ENCODE results near the gene UPP1.
"Not testable (repeated sequence)": the region's sequence is repeated elsewhere in the genome, so short reads cannot be mapped to it uniquely, and the experiment has no call there.

Gene UPP1

DNA sequence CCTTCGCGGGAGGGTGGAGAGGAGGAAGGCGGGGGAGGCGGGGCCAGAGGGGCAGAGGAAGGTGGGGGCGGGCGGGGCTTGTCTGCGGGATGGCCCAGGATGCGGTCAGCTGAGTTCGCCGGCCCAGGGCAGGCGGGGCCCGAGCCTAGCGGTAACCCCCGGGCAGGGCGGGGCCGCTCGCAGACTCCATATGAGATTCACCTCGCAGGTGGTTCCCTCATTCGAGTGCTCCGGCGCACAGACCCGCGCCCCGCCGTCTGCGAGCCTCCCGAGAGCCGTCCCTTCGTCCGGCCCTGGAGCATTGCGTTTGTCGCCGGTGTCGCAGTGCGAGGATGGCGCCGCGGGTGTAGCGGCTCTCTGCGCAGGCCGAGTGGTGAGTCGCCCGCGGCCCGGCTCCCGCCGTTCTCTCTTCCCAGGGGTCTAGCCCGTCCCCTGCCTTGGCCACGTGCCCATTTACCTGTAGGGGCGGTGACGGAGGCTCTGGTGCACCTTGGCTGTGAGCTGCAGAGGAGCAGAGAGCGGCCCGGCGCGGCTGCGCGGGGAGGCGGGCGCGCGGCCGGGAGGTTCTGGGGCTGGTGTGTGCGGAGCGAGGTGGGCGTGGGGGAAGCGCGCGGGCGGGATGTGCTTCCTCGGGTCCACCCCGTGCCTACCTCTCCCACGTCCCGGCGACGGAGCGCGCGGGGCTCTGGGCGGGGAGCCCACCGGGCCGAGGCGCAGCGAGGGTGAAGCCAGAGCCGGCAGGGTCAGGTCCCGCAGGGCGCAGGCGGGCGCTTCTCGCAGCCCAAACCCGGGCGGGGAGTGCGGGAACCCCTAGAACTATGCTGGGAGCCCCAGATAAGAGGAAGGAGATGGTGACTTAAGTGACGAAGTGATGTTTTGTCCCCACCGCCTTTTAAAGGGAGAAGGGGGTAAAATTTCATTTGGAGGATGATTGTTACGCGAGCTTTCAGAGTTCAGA, at the start of gene UPP1:
Gene UPP1, plus strand, starts transcription at position 220 of the 958 bp plus-strand sequence. CDS start 5,519 bp downstream, outside the sequence.
- no peak for FAIRE-seq
- DNase-seq (ENCODE audit: extremely low spot score, insufficient read length, low read depth) = no peak

DNA sequence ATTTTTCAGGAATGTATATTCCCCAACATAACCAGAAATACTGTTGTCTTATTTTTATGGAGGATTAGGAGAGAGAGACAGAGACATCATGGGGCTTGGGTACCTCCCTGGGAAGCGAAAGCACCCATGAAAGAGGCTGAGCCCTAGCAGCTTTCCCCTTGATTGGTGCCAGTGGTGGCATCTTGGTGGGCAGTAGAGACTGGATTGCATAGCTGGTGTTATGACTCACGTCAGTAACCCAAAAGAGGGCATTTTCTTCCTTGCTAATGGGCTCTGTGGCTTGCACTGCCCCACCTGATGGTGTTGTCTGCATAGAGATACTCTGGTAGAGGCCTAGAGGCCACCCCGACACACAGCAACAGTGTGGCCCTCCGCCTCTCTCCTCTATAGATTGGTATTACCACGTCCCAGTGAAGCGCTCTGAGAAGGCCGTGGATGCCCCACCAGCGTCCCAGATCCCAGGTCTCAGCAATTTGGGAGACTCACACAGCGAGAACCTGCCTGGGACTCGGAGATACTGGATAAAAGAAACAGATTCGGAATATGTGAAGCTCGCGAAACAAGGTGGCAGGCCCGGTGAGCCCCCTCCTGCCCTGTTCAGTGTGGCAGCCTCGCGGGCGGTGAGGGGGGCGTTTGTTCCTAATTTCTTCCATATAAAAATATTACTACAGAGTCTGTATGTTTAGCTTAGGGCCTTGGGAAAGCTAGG, 48.0 kb upstream of the UPP1 start:
- DNase-seq (ENCODE audit: extremely low spot score, insufficient read length, low read depth) = no peak
- FAIRE-seq = no peak

DNA sequence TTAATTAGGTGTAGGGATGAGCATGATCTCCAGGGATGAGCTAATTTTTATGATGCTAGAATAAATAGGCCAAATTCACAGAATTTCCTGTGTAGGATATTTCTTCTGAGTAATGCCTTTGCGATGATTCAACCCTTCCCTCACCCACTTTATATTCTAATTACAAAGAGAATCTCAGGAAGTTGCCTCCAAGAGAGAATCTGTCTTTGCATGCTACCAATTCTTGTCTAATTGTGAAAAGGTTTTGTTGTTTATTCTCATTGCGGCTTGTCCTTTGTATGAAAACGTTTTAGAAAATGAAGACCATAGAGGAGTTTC, 47.5 kb upstream of the UPP1 start:
- DNase-seq (ENCODE audit: extremely low spot score, insufficient read length, low read depth) (no peak), FAIRE-seq (no peak)

DNA sequence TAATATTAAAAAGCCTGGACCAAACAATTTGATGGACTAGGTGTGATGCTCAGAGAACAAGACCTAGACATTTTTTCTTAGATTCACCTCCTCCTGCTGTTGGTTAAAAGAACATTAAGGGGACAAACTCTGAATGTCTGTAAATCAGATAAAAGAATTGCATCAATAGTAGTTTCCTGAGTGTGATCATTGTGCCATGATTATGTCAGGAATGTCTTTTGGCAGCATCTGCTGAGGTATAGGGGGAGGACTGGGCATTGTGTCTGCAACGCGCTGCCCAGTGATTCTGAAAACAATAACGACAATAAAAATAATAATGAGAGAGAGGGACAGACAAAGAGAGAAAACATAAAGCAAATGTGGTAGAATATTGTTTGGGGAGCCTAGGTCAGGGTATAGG, 46.8 kb upstream of the UPP1 start:
- FAIRE-seq (no peak), DNase-seq (ENCODE audit: extremely low spot score, insufficient read length, low read depth) (no peak)

DNA sequence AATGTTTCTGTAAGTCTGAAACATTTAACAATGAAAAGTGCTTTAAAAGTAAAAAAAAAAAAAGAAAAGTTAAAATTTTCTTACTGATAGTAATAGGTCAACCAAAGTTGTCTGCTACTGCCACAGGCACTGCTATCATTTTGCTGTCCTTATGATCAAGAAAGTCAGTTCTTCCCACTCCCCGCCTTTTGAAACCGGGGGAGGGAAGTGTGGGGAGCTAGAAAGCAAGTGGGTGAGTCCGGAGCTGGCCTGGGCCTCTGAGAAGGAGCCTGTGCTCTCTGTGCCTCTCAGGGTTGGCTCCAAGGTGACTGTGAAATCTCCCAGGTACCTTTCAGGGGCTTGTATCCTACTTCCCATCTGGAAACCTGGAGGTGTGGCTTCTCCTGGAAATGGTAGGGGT, 46.4 kb upstream of the UPP1 start:
- DNase-seq (ENCODE audit: extremely low spot score, insufficient read length, low read depth) (no peak), FAIRE-seq (no peak)

DNA sequence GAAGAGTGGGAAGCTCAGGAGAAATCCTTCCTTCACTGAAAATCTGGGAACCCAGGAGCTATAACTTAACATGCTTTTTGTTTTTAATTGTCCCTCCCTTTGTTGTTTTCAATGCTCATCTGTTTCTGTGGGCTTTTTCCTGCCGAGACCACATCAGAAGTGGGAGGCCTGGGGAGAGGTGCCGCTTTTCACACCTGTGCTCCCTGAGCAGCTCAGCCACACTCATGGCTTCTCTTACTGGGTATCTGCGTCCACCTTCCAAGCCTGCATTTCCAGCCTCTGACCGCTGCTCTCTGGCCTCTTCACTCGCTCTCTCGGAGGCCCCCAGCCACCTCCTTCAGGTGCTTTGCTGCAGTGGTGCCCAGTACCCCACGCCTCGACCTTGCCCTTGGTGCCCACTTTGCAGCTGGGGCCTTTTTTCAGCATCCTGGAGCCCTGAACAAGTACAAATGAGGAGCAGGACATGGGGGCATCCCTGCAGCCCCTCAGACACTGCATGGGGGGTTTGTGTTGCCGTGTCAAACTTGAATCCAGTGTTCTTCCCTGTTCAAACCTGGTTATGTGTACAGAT, 43.8 kb upstream of the UPP1 start:
- DNase-seq (ENCODE audit: extremely low spot score, insufficient read length, low read depth) (no peak), FAIRE-seq (no peak)

DNA sequence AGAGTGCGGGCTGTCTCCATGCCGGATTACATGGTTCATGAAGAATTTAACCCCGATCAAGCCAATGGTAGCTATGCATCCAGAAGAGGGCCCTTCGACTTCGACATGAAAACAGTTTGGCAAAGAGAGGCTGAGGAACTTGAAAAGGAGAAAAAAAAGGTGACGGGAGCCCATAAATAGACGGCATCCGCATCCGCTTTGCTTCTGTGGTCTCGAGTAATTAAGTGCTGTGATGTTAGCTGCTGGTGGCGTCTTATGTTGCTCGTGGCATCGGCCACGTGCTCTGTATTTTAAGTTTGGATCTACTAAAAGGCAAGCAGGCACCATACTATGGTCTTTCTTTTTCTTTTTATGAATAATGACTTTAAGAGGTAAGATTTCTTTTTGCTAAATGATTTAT, 42.6 kb upstream of the UPP1 start:
- FAIRE-seq = no peak

DNA sequence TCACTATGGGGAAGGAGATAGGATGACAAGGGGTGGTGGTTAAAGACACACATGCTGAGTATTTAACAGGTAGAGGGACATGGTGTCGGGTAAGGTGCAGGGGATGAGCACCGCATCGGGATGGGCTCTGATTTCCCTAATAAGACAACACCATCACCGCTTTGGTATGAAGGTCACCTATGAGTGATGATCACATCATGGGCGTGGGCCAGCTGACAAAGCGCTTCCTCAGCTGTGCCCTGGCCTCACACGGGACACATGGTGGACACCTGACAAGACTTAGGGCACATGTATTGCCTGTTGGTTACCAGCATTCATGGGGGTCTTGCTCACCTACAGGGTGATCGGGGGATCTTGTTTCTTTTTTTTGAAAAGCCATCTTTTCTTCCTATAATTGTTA, 41.0 kb upstream of the UPP1 start:
- DNase-seq (ENCODE audit: extremely low spot score, insufficient read length, low read depth) (no peak), FAIRE-seq (no peak)

More for the DNA sequence above, 42.6 kb upstream of the UPP1 start:
- no peak for DNase-seq (ENCODE audit: extremely low spot score, insufficient read length, low read depth)

DNA sequence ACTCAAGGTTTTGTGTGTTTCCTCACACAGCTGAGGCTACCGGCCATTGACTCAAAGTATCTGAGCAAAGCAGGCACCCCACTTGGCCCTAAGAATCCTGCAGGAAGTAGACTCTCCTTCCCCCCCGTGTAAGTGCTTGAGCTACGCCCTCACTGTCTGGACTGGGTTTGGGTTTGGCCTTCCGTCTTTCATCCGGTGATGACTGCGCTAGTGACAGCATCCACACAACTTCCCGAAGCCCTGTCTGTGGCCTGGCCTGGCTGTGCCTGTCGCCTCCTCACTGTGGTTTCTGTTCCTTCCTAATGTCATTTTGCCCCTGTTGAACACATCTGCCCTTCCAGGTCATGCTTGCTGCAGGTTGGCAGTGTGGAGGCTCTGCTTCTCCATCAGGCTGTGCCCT, 39.2 kb upstream of the UPP1 start:
- FAIRE-seq (no peak), DNase-seq (ENCODE audit: extremely low spot score, insufficient read length, low read depth) (no peak)

DNA sequence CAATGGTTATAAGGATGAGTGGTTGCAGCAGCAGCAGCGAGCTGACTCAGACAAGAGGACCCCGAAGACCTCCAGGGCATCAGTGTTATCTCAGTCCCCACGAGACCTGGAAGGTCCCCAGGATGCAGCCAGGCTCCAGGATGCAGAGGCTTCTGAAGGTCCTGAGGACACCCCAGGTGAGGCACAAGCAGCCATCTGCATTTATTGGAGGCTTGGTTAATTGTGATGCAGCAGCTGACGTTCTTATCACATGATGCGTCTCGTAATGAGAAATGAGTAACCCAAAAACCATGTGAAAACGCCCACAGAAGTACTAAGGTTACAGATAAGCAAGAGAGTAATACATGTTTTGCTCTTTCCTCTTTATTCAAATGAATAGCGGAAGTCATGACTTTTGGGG, 36.3 kb upstream of the UPP1 start:
- DNase-seq (ENCODE audit: extremely low spot score, insufficient read length, low read depth) = peak; percentile 17

DNA sequence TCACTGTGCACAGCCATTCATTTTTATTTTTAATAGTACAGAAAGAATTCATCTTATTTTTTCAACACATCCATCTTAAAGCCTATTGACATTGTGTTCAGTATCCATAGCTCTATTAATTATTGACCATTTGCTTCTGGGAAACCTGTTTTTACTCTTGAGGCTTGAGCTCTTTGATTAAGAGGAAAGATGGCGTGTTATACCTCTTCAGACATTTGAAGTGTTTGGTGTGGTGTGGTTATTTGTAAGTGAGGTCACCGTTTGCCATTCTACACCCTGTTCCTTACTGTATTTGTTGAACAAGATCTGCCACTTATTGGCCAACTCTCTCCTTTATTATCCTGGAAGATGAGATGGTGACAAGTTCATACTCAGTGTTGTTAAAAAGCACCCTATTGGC, 35.3 kb upstream of the UPP1 start:
- no peak for DNase-seq (ENCODE audit: extremely low spot score, insufficient read length, low read depth)
- no peak for FAIRE-seq

More for the DNA sequence above, 36.3 kb upstream of the UPP1 start:
- FAIRE-seq = peak; percentile 53

DNA sequence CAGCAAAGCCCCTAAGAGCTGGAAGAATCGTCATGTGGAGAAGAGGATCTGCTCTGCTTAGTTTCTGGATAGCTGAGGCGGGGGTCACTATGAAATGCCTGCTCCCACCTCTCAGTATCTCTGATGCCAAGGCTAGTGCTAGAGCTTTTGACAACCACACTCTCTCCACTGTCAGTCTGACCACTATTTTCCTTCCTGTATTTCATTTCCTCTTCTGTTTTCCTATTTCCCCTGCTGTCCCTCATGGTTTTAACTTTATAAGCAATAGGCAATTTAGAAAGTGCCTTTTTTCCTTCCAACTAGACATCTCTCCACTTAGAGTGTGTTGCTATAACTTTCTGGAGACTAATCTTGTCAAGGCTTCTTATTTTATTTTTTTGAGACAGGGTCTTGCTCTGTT, 30.1 kb upstream of the UPP1 start:
- DNase-seq (ENCODE audit: extremely low spot score, insufficient read length, low read depth) (no peak), FAIRE-seq (no peak)

DNA sequence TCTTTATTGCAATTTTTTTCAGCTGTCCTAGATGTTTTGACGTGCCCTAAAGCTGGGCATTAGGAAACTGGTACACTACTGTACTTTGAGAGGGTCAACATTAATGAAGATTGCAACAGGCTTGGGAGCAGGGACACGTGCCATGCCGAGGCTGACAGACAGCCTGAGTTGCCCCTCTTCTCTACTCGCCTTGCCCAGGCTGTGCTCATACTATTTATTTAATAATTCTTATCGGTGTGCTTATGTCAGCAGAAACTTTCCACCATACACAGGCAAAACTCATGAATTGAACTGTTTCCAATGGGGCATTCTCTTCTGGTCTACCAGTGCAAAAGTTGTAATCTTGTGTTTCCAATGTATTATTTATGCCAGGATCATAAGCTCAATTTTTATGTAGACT, 29.4 kb upstream of the UPP1 start:
- FAIRE-seq (no peak), DNase-seq (ENCODE audit: extremely low spot score, insufficient read length, low read depth) (no peak)

DNA sequence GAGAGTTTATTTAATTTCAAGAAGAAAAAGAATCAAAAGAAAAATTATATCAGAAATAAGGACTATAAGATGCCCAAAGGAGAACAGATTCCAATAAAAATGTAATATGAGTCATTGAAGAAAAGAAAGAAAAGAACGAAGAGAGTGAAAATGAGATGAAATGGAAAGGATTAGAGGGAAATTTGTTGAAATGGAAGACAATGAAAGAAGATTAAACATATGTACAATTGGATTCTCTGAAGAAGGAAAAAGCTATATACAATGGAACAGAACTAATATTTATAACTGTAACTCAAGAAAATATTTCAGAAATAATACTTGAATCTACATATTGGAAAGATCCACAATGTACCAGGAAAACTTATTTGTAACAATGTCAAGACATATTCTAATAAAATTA, 25.1 kb upstream of the UPP1 start:
- FAIRE-seq = no peak
- DNase-seq (ENCODE audit: extremely low spot score, insufficient read length, low read depth) = no peak

DNA sequence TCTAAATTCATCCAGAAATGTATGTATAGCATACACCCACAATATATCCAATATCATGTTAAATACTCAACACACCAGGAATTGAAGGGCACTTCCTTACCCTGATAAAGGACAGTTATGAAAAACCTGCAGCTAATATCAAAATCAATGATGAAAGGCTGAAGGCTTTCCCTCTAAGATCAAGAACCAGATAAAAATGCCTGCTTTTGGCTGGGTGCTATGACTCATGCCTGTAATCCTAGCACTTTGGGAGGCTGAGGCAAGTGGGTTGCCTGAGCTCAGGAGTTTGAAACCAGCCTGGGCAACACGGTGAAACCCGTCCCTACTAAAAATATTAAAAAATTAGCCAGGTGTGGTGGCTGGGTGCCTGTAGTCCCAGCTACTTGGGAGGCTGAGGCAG, 21.6 kb upstream of the UPP1 start:
- DNase-seq (ENCODE audit: extremely low spot score, insufficient read length, low read depth) = no peak
- FAIRE-seq = no peak

DNA sequence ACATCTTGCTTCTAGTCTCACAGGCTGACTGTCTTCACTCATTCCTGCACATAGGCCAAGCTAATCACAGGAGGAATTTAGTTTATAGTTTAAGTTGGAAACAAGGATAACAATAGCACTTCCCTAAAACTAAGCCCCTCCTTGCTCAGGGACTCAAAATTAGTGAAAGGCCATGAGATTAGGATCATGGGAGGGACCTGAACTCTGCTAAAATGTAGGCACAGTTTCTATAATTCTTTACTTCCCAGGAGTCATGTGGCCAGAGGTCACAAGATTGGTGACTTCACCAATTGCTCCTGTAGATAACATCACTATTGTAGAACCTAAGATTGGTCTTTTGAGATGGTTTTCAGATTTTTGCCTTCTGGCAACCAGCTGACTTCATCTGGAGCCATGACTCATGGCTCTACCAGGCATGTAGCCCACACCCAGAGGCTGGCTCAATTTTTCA, 14.8 kb upstream of the UPP1 start:
- DNase-seq (ENCODE audit: extremely low spot score, insufficient read length, low read depth) = no peak
- FAIRE-seq = no peak

DNA sequence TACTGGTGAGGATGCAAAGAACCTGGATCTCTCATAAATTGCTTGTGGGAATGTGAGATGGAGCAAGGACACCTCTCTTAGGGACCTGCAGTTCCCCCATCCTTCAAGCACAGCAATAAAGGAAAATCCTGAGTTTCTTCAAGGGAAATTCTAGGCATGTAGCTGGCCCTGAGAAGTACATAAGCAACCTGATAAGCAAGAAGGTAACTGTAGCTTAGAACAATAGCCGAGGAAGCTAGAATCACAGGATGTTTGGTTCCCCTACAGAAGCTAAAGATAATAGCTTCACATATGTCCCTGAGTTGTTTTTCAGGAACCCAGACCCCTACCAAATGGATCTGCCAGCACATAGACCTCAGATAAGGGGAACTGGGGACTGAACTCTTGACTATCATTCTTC, 11.6 kb upstream of the UPP1 start:
- DNase-seq (ENCODE audit: extremely low spot score, insufficient read length, low read depth) (no peak), FAIRE-seq (no peak)

DNA sequence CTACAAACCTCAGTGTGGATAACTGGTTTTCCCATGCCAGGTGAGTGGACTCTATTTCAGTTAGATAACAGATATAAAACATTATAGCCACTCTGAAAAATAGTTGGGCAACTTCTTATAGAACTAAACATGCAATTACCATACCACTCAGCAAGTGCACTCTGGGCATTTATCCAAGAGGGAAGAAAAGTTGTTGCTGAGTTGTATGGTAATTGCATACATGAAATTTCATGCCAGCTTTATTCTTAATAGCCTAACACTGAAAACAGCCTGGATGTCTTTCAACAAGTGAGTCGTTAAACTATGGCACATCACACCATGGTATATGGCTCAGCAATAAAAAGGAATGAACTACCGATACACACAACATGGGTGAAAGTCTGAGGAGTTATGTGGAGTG, 10.6 kb upstream of the UPP1 start:
- FAIRE-seq = no peak
- DNase-seq (ENCODE audit: extremely low spot score, insufficient read length, low read depth) = no peak

DNA sequence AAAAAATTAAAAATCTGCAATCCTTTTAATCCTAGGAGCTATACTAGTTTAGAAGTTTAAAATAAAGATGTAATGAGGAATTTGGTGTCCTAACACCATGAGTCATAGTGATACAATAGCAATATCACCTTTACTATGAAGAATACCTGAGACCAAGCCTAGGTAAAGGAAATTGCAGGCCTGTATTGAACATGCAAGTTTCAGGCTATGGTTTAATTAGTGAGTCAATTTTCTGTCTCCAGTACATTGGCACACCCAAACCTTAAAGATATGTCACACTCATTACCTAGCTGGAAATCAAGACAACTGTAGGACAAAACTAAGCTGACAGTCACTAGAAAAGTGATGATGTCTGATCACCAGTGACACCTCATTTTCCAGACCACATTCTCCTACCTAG, 6.7 kb upstream of the UPP1 start:
- not testable (repeated sequence) for DNase-seq (ENCODE audit: extremely low spot score, insufficient read length, low read depth); FAIRE-seq

DNA sequence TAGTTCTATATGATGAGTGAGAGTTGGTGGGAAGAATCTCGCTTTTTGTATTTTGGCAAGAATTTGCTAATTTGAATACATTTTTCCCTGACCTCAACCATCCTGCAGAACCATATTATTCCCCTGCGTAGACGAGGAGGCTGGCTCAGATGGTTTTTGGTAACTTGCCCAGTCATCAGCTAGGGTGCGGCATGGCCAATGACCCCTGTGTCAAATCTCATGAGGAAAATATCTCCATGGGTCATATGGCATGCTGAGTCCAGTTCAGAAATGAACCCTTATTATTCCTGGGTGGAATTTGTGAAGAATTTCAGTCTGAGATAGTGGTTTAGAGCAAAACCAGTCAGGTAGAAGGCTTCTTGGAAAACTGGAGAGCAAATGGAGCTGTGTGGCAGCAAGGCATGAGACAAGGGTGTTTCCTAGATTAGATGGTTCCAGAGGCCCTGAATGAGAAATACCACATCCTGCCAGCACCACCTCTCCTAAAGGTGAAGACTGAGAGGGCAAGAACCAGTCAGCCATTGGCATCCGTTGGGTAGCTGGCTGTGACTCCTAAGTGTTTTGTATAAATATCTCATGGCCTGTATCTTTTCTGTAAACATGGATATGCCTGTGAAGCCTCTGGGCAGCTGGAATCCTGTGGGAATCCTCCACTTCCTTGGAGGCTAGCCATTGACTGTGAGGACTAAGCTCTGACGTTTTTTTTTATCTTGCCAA, 5.8 kb upstream of the UPP1 start:
- no peak for FAIRE-seq
- no peak for DNase-seq (ENCODE audit: extremely low spot score, insufficient read length, low read depth)

Measured in GM18507 (cell line).